Right lobe of liver (tissue), 4 donors: ENCODE data around the gene GDPD5.

Source experiments
- POLR2A ChIP-seq: fragments of 450-650 bp; IDR thresholded peaks from one replicate; pipeline ENCODE4 v1.6.1; 2017; ENCODE audit warnings: antibody characterized with exemption, mild to moderate bottlenecking
- TF ChIP-seq, protein P1 (sequence below), 4 donors: fragments of 200-600 bp in 3 of 4; fragments of 450-650 bp in 1 of 4; IDR thresholded peaks; one replicate each; pipeline versions ENCODE4 v1.5.1 to v1.8.0; 2016 to 2022; ENCODE audit warnings: antibody characterized with exemption in 4 of 4, mild to moderate bottlenecking in 2 of 4
- donor health status: DM: no; HTN: no; CAD: no.
- donor health status: DM: no; HTN: no; CAD: no.
- donor health status: DM: no; HTN: yes; CAD: no.

DNA sequence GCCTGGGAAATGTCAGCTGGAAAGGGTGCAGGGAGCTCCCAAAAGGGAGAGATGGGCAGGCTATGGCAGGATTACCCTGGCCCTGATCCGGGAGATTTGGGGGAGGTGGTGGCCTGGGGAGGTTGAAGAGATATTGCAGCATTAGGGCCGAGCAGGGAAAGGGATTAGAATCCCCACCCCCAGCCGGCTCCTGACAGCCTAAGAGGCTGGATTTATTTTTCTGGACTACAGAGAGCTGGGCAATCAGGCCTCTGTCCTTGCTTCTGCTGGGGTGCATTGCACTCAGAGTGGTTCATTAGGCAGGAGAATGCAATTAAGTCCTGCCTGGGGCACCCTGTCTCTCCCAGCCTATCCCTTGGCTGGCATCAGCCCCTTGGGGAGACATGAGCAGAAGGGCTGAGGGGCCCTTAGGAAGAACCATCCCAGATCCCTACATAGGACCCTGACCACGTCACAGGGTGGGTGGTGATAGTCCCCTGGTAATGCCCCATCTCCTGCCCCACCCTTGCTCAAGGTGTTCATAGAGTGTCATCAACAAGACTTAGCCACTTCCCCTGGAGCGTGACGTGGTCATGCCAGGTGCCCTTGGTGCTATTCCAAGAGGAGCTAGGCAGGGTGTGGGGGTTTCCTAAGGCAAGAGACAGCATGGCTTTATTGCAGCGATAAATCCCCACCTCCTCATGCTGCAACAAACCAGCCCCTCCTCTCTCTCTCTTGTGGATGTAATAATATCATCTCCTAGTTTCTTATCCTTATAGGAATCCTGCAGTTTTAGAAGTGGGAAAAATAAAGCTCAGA, 54.4 kb downstream of the GDPD5 start:
- TF ChIP-seq POLR2A: no peak
- TF ChIP-seq, protein P1, sequence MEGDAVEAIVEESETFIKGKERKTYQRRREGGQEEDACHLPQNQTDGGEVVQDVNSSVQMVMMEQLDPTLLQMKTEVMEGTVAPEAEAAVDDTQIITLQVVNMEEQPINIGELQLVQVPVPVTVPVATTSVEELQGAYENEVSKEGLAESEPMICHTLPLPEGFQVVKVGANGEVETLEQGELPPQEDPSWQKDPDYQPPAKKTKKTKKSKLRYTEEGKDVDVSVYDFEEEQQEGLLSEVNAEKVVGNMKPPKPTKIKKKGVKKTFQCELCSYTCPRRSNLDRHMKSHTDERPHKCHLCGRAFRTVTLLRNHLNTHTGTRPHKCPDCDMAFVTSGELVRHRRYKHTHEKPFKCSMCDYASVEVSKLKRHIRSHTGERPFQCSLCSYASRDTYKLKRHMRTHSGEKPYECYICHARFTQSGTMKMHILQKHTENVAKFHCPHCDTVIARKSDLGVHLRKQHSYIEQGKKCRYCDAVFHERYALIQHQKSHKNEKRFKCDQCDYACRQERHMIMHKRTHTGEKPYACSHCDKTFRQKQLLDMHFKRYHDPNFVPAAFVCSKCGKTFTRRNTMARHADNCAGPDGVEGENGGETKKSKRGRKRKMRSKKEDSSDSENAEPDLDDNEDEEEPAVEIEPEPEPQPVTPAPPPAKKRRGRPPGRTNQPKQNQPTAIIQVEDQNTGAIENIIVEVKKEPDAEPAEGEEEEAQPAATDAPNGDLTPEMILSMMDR (IDR thresholded peaks at IDR 0.05): no peak
